IPS DF 6.9 (cell line): ENCODE measurements around the gene CST4.

Source experiments
- DNase-seq: peaks from one replicate; pipeline ENCODE4 v3.0.0-alpha.2; 2013; ENCODE audit warnings: low read depth, low spot score
- H3K27ac ChIP-seq: one replicate; pipeline ENCODE4 v1.5.1; 2013; ENCODE audit warnings: low read length, control low read depth
- H3K27me3 ChIP-seq: 2 replicates; pipeline ENCODE4 v1.6.1; 2013; ENCODE audit warnings: mild to moderate bottlenecking, low read length; ENCODE audit not compliant: control insufficient read depth, insufficient read depth
- H3K36me3 ChIP-seq: 2 replicates; pipeline ENCODE4 v1.6.1; 2013; ENCODE audit warnings: low read length; ENCODE audit not compliant: control insufficient read depth, insufficient read depth
- H3K4me1 ChIP-seq: 2 replicates; pipeline ENCODE4 v1.6.1; 2013; ENCODE audit warnings: low read length; ENCODE audit not compliant: control insufficient read depth, insufficient read depth
- H3K4me3 ChIP-seq: 2 replicates; pipeline ENCODE4 v1.5.1; 2013; ENCODE audit warnings: mild to moderate bottlenecking, low read length
- H3K9me3 ChIP-seq: 2 replicates; pipeline ENCODE4 v1.6.1; 2013; ENCODE audit warnings: low read length, inconsistent platforms; ENCODE audit not compliant: control insufficient read depth, insufficient read depth
- WGBS: extraction: QIAGEN DNeasy Blood & Tissue Kit; methylation state at CpG from one replicate; pipeline ENCODE4 v1.1.7; 2013; ENCODE audit warnings: mixed read lengths, missing lambda C conversion rate; ENCODE audit not compliant: insufficient read length, insufficient coverage; 5-methylcytosine and 5-hydroxymethylcytosine counted together

The CST4 gene

DNA sequence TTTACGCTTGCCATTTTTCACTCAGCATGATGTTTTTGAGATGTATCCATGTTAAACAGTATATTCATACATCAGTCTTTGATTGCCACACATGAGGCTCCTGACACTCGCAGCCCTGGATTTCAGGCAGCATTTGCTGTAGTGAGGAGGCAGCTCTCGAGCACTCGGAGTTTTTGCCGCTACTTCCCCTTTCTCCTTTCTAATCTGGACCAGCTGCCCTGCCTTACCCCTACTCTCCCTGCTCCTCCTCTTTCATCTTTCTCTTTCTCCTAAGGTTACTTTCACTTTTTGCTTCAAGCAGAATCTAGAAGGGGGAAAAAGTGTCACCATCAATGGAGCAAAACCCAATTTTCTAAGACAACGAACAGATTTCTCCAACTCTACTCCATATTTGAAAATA, 45.2 kb downstream of the CST4 start:
- Histone ChIP-seq H3K36me3 (no peaks in the 10 kb centered on the region), H3K27me3 (no peaks in the 10 kb centered on the region), H3K9me3 (no peaks in the 10 kb centered on the region), H3K4me3 (no peak overlapping the region), H3K4me1 (no peaks in the 10 kb centered on the region; the same call in 1 of the 2 replicates), H3K27ac (no peak overlapping the region)
- no CpG with 5 or more reads among the region's 6 CpGs for WGBS
- no peak for DNase-seq

DNA sequence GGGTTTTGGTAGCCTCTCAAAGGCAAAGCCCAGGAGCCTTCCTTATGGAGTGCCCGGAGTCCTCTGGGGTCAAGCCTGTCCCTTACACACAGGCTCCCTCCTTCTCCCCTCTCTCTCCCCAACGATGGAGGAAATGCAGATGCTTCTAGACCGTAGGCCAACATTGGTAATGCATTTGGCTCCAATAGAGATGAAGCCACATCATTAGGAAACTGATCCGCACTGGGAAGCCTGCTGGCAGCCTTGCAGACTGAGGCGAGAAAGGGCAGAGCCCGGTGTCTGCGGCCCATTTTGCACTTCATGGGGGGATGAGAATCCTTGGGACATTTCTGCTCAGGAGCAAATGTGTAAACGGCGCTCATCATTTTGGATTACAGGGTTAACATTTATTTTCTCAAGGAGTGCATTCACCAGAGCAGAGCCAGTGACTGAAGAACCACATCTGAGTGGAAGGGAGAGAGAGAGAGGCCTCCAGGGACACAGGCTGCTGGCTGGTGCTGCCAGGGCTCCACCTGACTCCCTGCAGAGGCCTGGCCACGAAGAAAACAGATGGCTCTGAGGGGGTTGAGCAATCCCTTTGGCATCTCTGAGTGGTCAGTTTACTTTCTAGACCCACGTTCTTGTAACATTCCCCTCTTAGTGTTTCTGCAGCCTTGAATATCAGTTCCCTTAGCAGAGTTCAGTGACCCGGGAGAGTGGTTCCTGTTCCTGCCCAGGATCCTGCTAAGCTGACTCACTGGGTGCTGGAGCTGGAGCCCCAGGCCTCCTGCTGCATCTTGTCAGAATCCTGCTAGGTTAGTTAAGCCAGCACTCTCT, 46.7 kb downstream of the CST4 start:
- Histone ChIP-seq H3K4me1 (no peaks in the 10 kb centered on the region; the same call in 1 of the 2 replicates), H3K36me3 (no peaks in the 10 kb centered on the region), H3K4me3 (no peak overlapping the region), H3K27me3 (no peaks in the 10 kb centered on the region), H3K9me3 (no peaks in the 10 kb centered on the region), H3K27ac (no peak overlapping the region)
- no peak for DNase-seq
- no CpG with 5 or more reads among the region's 12 CpGs for WGBS

GRCh38 chr20:23640671-23641667, 47.9 kb downstream of the CST4 start:
- Histone ChIP-seq H3K36me3 (no peaks in the 10 kb centered on the region), H3K4me3 (no peak overlapping the region), H3K27me3 (no peaks in the 10 kb centered on the region), H3K27ac (no peak overlapping the region), H3K9me3 (no peaks in the 10 kb centered on the region), H3K4me1 (peaks cover 2% of the 10 kb centered on the region; the same call in 1 of the 2 replicates)
- no peak for DNase-seq
- WGBS = no CpG with 5 or more reads among the region's 11 CpGs

- Histone ChIP-seq H3K4me3 (no peak overlapping the region), H3K36me3 (no peaks in the 10 kb centered on the region), H3K4me1 (peaks cover 2% of the 10 kb centered on the region; the same call in 1 of the 2 replicates), H3K9me3 (no peaks in the 10 kb centered on the region), H3K27ac (no peak overlapping the region), H3K27me3 (no peaks in the 10 kb centered on the region)
- DNase-seq = no peak
- WGBS = no CpG with 5 or more reads among the region's 8 CpGs
Observed at GRCh38 chr20:23640018-23640601, 48.7 kb downstream of the CST4 start.

DNA sequence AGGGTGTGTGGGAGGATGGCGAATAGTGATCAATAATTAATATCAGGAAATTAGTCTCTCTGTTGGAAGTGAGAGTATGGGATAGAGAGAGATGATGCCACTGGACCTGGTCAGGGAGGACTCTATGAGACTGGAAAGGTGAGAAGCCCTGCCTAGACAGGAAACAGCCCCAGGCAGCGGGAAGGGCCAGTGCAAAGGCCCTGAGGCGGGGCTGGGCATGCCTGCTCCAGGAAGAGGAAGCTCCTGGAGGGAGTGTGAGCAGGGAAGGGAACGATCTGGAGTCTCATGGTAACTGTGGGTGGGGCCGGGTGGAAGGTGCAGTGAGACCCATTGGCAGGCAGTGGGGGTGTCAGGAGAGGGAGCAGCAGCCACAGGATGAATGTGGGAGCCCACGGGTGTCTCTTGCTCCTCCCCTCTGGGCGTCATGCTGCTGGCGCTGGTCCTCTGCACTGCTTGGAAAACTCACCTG, 49.3 kb downstream of the CST4 start:
- WGBS = no CpG with 5 or more reads among the region's 8 CpGs
- no peak for DNase-seq
- peaks cover 2% of the 10 kb centered on the region; the same call in 1 of the 2 replicates for H3K4me1 ChIP-seq
- H3K27me3 ChIP-seq = no peaks in the 10 kb centered on the region
- no peaks in the 10 kb centered on the region for H3K9me3 ChIP-seq
- no peaks in the 10 kb centered on the region for H3K36me3 ChIP-seq
- H3K4me3 ChIP-seq = no peak overlapping the region
- H3K27ac ChIP-seq = no peak overlapping the region

DNA sequence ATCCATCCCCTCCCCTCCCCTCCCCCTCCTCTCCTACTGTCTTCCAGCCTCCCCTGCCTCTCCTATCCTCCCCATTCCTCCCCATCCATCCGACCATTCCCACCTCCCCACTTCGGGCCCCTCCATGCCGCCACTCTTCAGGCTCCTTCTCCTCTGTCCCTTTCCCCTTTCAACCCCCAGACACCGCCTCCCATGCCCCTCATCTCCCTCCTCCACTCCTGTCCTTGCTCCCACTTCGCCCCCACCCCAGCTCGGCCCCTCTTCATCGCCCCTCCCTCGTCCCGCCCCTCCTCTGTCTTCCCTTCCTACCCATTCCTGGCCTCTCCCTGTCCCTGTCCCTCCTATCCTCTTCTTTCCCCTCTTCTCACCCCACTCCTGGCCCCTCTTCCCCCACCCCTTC, 50.5 kb downstream of the CST4 start:
- no peaks in the 10 kb centered on the region for H3K27me3 ChIP-seq
- no peaks in the 10 kb centered on the region; the same call in 1 of the 2 replicates for H3K36me3 ChIP-seq
- H3K4me3 ChIP-seq = no peak overlapping the region
- peaks cover 2% of the 10 kb centered on the region; the same call in 1 of the 2 replicates for H3K4me1 ChIP-seq
- DNase-seq = no peak
- WGBS = no CpG with 5 or more reads among the region's 9 CpGs
- no peaks in the 10 kb centered on the region for H3K9me3 ChIP-seq
- H3K27ac ChIP-seq = no peak overlapping the region

GRCh38 chr20:23637282-23638221, 51.3 kb downstream of the CST4 start, which contains the start of gene CST3:
CST3 (minus strand) TSS chr20:23637955; CDS start chr20:23637862, 93 bp downstream.
- DNase-seq = no peak
- Histone ChIP-seq H3K36me3 (no peaks in the 10 kb centered on the region; the same call in 1 of the 2 replicates), H3K9me3 (no peaks in the 10 kb centered on the region), H3K4me3 (peak within 1 kb of the TSS; percentile 72), H3K4me1 (peaks cover 2% of the 10 kb centered on the region; the same call in 1 of the 2 replicates), H3K27me3 (no peaks in the 10 kb centered on the region), H3K27ac (no peak within 1 kb of the TSS)
- no CpG with 5 or more reads among the region's 92 CpGs for WGBS

- Histone ChIP-seq H3K9me3 (no peaks in the 10 kb centered on the region), H3K4me1 (peaks cover 2% of the 10 kb centered on the region; the same call in 1 of the 2 replicates), H3K27me3 (no peaks in the 10 kb centered on the region), H3K4me3 (peak overlapping the region; percentile 72), H3K36me3 (no peaks in the 10 kb centered on the region; the same call in 1 of the 2 replicates), H3K27ac (no peak overlapping the region)
- DNase-seq = no peak
- WGBS = no CpG with 5 or more reads among the region's 4 CpGs
Observed at GRCh38 chr20:23636908-23637281, 51.9 kb downstream of the CST4 start.

DNA sequence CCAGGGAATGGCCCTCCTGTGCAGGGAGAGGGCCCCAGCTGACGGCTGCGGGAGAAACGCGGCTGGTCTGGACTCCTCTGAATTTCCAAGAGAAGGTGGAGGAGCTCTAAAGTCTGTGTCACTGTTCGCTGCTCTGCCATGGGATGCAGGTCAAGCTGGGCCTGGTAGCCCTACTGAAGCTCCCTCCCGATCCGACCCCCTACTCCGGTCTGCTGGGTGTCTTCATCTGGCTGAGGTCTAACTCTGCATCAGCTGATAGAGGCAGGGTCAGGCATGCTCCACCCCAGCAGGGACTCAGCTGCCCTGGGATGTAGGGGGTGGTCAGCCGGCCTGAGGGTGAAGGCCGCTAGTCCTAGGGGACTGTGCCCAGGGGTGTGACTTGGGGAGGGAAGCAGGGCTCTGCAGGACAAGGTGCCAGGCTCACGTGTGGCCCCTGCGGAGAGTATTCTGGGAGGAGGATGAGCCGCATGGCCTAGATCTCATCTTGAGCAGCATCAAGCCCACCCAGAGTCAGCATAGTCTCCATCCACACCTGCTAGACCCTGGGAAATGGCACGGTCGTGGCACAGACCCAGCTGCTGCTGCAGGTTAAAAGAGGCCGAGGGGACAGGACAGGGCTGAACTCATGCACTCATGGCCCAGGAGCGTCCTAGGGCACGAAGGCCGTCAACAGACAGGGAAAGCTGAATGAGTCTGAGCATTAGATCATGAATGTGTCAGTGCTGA, 52.5 kb downstream of the CST4 start:
- H3K27me3 ChIP-seq = no peaks in the 10 kb centered on the region
- H3K9me3 ChIP-seq = no peaks in the 10 kb centered on the region
- WGBS = no CpG with 5 or more reads among the region's 19 CpGs
- no peak overlapping the region for H3K27ac ChIP-seq
- H3K4me3 ChIP-seq = no peak overlapping the region
- DNase-seq = no peak
- H3K36me3 ChIP-seq = no peaks in the 10 kb centered on the region; the same call in 1 of the 2 replicates
- peaks cover 2% of the 10 kb centered on the region; the same call in 1 of the 2 replicates for H3K4me1 ChIP-seq
